ENCODE measurements around the gene AUP1. TPM values are rescaled to one million over a fixed set of nuclear protein-coding genes. Genes with fewer than 3 reads are reported as not detected.

AUP1 gene
- total and polyA plus RNA-seq, 9 of the 15 experiments (the other 6 are each of a cell fraction or from before 2014, with no cell fraction given): 70.7 to 245 (median 165) TPM

DNA sequence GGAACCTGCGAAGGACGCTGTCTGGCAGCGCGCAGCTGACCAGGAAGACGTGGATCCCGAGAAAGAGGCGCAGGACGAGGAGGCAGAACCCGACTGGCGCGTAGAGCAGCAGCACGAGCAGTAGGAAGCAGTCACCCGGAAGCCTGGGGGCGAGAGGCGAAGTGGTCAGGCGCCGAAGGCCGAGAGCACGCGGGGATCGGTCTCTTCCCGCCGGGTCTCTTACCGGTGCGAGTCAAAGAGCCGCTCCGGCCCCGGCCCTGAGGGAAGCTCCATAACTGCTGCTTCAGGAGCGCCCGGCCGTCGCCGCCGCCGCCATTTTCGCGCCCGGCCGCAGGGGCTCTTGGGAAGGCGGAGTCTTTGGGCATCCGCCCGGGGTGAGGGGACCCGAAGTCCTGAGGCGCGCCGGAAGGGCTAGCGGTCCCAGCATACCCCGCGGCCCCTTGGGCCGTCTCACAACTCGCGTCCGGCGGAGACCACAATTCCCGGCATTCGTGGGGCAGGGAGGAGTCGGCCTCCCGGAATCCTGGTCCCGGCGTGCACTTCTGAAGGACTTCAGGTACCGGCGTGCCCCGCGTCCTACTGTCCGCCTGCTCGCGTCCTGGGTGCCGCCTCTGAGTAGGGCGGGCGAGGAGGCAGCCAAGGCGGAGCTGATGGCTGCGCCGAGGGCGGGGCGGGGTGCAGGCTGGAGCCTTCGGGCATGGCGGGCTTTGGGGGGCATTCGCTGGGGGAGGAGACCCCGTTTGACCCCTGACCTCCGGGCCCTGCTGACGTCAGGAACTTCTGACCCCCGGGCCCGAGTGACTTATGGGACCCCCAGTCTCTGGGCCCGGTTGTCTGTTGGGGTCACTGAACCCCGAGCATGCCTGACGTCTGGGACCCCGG lies at the start of gene AUP1, which contains the start of gene HTRA2 (continued):
- TF ChIP-seq POLR3G (IDR thresholded peaks at IDR 0.05; ENCODE audit: extremely low read depth, insufficient read length, insufficient replicate concordance): no peak
- TF ChIP-seq EGR1 (conservative IDR thresholded peaks at IDR 0.05): no peak
- no peak for TF ChIP-seq ZNF436 (CRISPR knock-in tag; IDR thresholded peaks at IDR 0.05)
- no peak for TF ChIP-seq CHCHD3 (CRISPR knock-in tag; IDR thresholded peaks at IDR 0.05)
- peak; percentile 95 for TF ChIP-seq POLR2G (IDR thresholded peaks at IDR 0.05; ENCODE audit: low read depth, low read length)
- TF ChIP-seq FIP1L1 (IDR thresholded peaks at IDR 0.05; ENCODE audit: low read depth, low read length, poor library complexity, severe bottlenecking): peak; percentile 94
- no peak for TF ChIP-seq ZNF347 (CRISPR knock-in tag; IDR thresholded peaks at IDR 0.05; ENCODE audit: low read depth)
- no peak for TF ChIP-seq FOXK1 (CRISPR knock-in tag; IDR thresholded peaks at IDR 0.05; ENCODE audit: borderline replicate concordance)
- no peak for TF ChIP-seq ZNF124 (CRISPR knock-in tag; IDR thresholded peaks at IDR 0.05)
- 0 out of 2 replicates have a peak, but pooled peaks have one; percentile 7 for TF ChIP-seq KLF13 (tag; IDR thresholded peaks at IDR 0.05; ENCODE audit: borderline replicate concordance, low read depth)
- TF ChIP-seq CBX1 (IDR thresholded peaks at IDR 0.05; ENCODE audit: low read depth): peak; percentile 85; the same call in 1 of the 2 replicates
- no peak for TF ChIP-seq ZKSCAN8 (CRISPR knock-in tag; IDR thresholded peaks at IDR 0.05)
- TF ChIP-seq IRF2 (CRISPR knock-in tag; IDR thresholded peaks at IDR 0.05): no peak
- peak; percentile 95 for TF ChIP-seq RBFOX2 (IDR thresholded peaks at IDR 0.05; ENCODE audit: low read depth, low read length)
- no peak for TF ChIP-seq ZNF507 (tag; conservative IDR thresholded peaks at IDR 0.05)
- no peak for TF ChIP-seq TCF3 (CRISPR knock-in tag; IDR thresholded peaks at IDR 0.05)
- TF ChIP-seq, protein P1, sequence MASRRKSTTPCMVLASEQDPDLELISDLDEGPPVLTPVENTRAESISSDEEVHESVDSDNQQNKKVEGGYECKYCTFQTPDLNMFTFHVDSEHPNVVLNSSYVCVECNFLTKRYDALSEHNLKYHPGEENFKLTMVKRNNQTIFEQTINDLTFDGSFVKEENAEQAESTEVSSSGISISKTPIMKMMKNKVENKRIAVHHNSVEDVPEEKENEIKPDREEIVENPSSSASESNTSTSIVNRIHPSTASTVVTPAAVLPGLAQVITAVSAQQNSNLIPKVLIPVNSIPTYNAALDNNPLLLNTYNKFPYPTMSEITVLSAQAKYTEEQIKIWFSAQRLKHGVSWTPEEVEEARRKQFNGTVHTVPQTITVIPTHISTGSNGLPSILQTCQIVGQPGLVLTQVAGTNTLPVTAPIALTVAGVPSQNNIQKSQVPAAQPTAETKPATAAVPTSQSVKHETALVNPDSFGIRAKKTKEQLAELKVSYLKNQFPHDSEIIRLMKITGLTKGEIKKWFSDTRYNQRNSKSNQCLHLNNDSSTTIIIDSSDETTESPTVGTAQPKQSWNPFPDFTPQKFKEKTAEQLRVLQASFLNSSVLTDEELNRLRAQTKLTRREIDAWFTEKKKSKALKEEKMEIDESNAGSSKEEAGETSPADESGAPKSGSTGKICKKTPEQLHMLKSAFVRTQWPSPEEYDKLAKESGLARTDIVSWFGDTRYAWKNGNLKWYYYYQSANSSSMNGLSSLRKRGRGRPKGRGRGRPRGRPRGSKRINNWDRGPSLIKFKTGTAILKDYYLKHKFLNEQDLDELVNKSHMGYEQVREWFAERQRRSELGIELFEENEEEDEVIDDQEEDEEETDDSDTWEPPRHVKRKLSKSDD (conservative IDR thresholded peaks at IDR 0.05; ENCODE audit: low read length): no peak
- TF ChIP-seq, protein P2, sequence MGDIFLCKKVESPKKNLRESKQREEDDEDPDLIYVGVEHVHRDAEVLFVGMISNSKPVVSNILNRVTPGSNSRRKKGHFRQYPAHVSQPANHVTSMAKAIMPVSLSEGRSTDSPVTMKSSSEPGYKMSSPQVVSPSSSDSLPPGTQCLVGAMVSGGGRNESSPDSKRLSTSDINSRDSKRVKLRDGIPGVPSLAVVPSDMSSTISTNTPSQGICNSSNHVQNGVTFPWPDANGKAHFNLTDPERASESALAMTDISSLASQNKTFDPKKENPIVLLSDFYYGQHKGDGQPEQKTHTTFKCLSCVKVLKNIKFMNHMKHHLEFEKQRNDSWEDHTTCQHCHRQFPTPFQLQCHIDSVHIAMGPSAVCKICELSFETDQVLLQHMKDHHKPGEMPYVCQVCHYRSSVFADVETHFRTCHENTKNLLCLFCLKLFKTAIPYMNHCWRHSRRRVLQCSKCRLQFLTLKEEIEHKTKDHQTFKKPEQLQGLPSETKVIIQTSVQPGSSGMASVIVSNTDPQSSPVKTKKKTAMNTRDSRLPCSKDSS (IDR thresholded peaks at IDR 0.05; ENCODE audit: low read depth, partially characterized antibody): no peak
- TF ChIP-seq ZNF696 (CRISPR knock-in tag; conservative IDR thresholded peaks at IDR 0.05): no peak
- peak; percentile 43; the same call in 1 of the 2 replicates for TF ChIP-seq CHD2 (IDR thresholded peaks at IDR 0.05; ENCODE audit: low read depth, low read length)
- TF ChIP-seq, protein P3, sequence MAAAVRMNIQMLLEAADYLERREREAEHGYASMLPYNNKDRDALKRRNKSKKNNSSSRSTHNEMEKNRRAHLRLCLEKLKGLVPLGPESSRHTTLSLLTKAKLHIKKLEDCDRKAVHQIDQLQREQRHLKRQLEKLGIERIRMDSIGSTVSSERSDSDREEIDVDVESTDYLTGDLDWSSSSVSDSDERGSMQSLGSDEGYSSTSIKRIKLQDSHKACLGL (CRISPR knock-in tag; IDR thresholded peaks at IDR 0.05; ENCODE audit: borderline replicate concordance, poor library complexity, severe bottlenecking): no peak
- TF ChIP-seq POLR2AphosphoS2 (IDR thresholded peaks at IDR 0.05; ENCODE audit: low read length): peak; percentile 30; the same call in 1 of the 2 replicates

All from K562 (cell line).